Measurements from ENCODE around the gene DYNC1LI2. TPM values are rescaled to one million over a fixed set of nuclear protein-coding genes. Genes with fewer than 3 reads are reported as not detected.

Gene DYNC1LI2
- total and polyA plus RNA-seq, 9 of the 15 experiments (the other 6 are each of a cell fraction or from before 2014, with no cell fraction given), result 5.1 to 48.9 (median 38.2) TPM

- TF ChIP-seq PBX2 (CRISPR knock-in tag; IDR thresholded peaks at IDR 0.05; ENCODE audit: low read depth), result no peak
- no peak for TF ChIP-seq PBX2 (tag; conservative IDR thresholded peaks at IDR 0.05; ENCODE audit: low read depth)
- TF ChIP-seq NCOA4 (IDR thresholded peaks at IDR 0.05; ENCODE audit: partially characterized antibody), result no peak
- no peak for TF ChIP-seq ZNF592 (IDR thresholded peaks at IDR 0.05)
- TF ChIP-seq HEY1 (CRISPR knock-in tag; IDR thresholded peaks at IDR 0.05; ENCODE audit: borderline replicate concordance), result no peak
- TF ChIP-seq AFF1 (IDR thresholded peaks at IDR 0.05; ENCODE audit: low read depth in 1 of 2, partially characterized antibody in 2 of 2), result no peak
- peak; percentile 33 for TF ChIP-seq TBP (optimal IDR thresholded peaks at IDR 0.05; ENCODE audit: low read depth, low read length)
- TF ChIP-seq HIVEP1 (CRISPR knock-in tag; IDR thresholded peaks at IDR 0.05), result no peak
- TF ChIP-seq TAL1 (IDR thresholded peaks at IDR 0.05), result no peak
- no peak for TF ChIP-seq ZNF12 (CRISPR knock-in tag; IDR thresholded peaks at IDR 0.05)
- TF ChIP-seq RB1 (IDR thresholded peaks at IDR 0.05; ENCODE audit: low read depth), result peak; percentile 52; the same call in 1 of the 2 replicates
- TF ChIP-seq TCF7 (IDR thresholded peaks at IDR 0.05; ENCODE audit: borderline replicate concordance), result no peak
- peak in 1 of 2 experiments; percentile 57; a peak in 1 of 4 replicates for TF ChIP-seq NONO (IDR thresholded peaks at IDR 0.05; ENCODE audit: low read depth in 2 of 2, low read length in 1 of 2)
- no peak for TF ChIP-seq ZBTB1 (CRISPR knock-in tag; IDR thresholded peaks at IDR 0.05; ENCODE audit: borderline replicate concordance, low read depth)
These were observed 54.5 kb downstream of the DYNC1LI2 start, which contains the start of gene CMTM4 (continued) for GRCh38 chr16:66696669-66697630.

Data from K562 (cell line).